ENCODE measurements around the gene UXS1. TPM values are rescaled to one million over a fixed set of nuclear protein-coding genes. Genes with fewer than 3 reads are reported as not detected.
"Not testable (repeated sequence)": the region's sequence is repeated elsewhere in the genome, so short reads cannot be mapped to it uniquely, and the experiment has no call there.

The UXS1 gene
- polyA plus RNA-seq (ENCODE audit: insufficient read length) = 73.5 TPM
- long read RNA-seq, donor 1, transcript UXS1-201 (15 exons, 2,099 nt) = minor isoform, 6 of 37 reads
- long read RNA-seq, donor 1, transcript UXS1-203 (15 exons, 1,839 nt) = major isoform, 19 of 37 reads
- long read RNA-seq, donor 1, partial matches to known transcripts = 11 of 37 reads
- long read RNA-seq, donor 1, other reads (novel, unspliced or antisense) = 0 of 37 reads
- long read RNA-seq, donor 2, transcript UXS1-203 (15 exons, 1,839 nt) = major isoform, 15 of 26 reads
- long read RNA-seq, donor 2, partial matches to known transcripts = 7 of 26 reads
- long read RNA-seq, donor 2, other reads (novel, unspliced or antisense) = 0 of 26 reads
- long read RNA-seq, donor 3, transcript UXS1-203 (15 exons, 1,839 nt) = major isoform, 16 of 23 reads
- long read RNA-seq, donor 3, partial matches to known transcripts = 0 of 23 reads
- long read RNA-seq, donor 3, other reads (novel, unspliced or antisense) = 0 of 23 reads
- long read RNA-seq, donor 4, partial matches to known transcripts = 7 of 8 reads
- long read RNA-seq, donor 4, other reads (novel, unspliced or antisense) = 0 of 8 reads
- long read RNA-seq, donor 5, transcript UXS1-203 (15 exons, 1,839 nt) = major isoform, 21 of 34 reads
- long read RNA-seq, donor 5, partial matches to known transcripts = 5 of 34 reads
- long read RNA-seq, donor 5, other reads (novel, unspliced or antisense) = 0 of 34 reads
- long read RNA-seq, donor 6, transcript UXS1-203 (15 exons, 1,839 nt) = major isoform, 9 of 12 reads
- long read RNA-seq, donor 6, partial matches to known transcripts = 0 of 12 reads
- long read RNA-seq, donor 6, other reads (novel, unspliced or antisense) = 0 of 12 reads
- long read RNA-seq, donor 7, transcript UXS1-203 (15 exons, 1,839 nt) = major isoform, 30 of 46 reads
- long read RNA-seq, donor 7, partial matches to known transcripts = 10 of 46 reads
- long read RNA-seq, donor 7, other reads (novel, unspliced or antisense) = 0 of 46 reads
- long read RNA-seq, donor 8, transcript UXS1-203 (15 exons, 1,839 nt) = major isoform, 8 of 11 reads
- long read RNA-seq, donor 8, partial matches to known transcripts = 0 of 11 reads
- long read RNA-seq, donor 8, other reads (novel, unspliced or antisense) = 0 of 11 reads

GRCh38 chr2:106193977-106194778, at the start of gene UXS1:
UXS1 (minus strand) TSS chr2:106194301; CDS start chr2:106194241, 60 bp downstream.
- peak; percentile 98 for DNase-seq

- DNase-seq = not testable (repeated sequence)
These were observed 45.4 kb upstream of the UXS1 start for GRCh38 chr2:106239491-106239890.

GRCh38 chr2:106235392-106235791, 41.3 kb upstream of the UXS1 start:
- DNase-seq = not testable (repeated sequence)

- no peak for DNase-seq
These were observed 39.2 kb upstream of the UXS1 start for GRCh38 chr2:106233350-106233706.

GRCh38 chr2:106232638-106233349, 38.7 kb upstream of the UXS1 start:
- DNase-seq = no peak

- peak; percentile 7 for DNase-seq
These were observed 29.2 kb upstream of the UXS1 start for GRCh38 chr2:106223347-106223746.

GRCh38 chr2:106222057-106222456, 28.0 kb upstream of the UXS1 start:
- not testable (repeated sequence) for DNase-seq

- DNase-seq = no peak
These were observed 25.7 kb upstream of the UXS1 start for GRCh38 chr2:106219813-106220212.

GRCh38 chr2:106219157-106219556, 25.1 kb upstream of the UXS1 start:
- not testable (repeated sequence) for DNase-seq

GRCh38 chr2:106208874-106209273, 14.8 kb upstream of the UXS1 start:
- DNase-seq = no peak

GRCh38 chr2:106208399-106208798, 14.3 kb upstream of the UXS1 start:
- DNase-seq = no peak

GRCh38 chr2:106207246-106207645, 13.1 kb upstream of the UXS1 start:
- no peak for DNase-seq

GRCh38 chr2:106205488-106205887, 11.4 kb upstream of the UXS1 start:
- no peak for DNase-seq

- DNase-seq = not testable (repeated sequence)
These were observed 10.4 kb upstream of the UXS1 start for GRCh38 chr2:106204551-106204950.

- no peak for DNase-seq
These were observed 7.6 kb upstream of the UXS1 start for GRCh38 chr2:106201661-106202060.

GRCh38 chr2:106197878-106198277, 3.8 kb upstream of the UXS1 start:
- DNase-seq = peak; percentile 46

GRCh38 chr2:106195981-106196380, 1.9 kb upstream of the UXS1 start:
- no peak for DNase-seq

GRCh38 chr2:106195456-106195855, 1.4 kb upstream of the UXS1 start:
- DNase-seq = no peak

- DNase-seq = peak; percentile 20
These were observed 468 bp downstream of the UXS1 start for GRCh38 chr2:106193690-106193976.

GRCh38 chr2:106192752-106193689, 1.1 kb downstream of the UXS1 start:
- DNase-seq = peak; percentile 44

Measured in left kidney (tissue), 8 donors.